K562 (cell line): Measurements from ENCODE around the gene MEX3A. TPM values are rescaled to one million over a fixed set of nuclear protein-coding genes. Genes with fewer than 3 reads are reported as not detected.
A peak's percentile ranks its signal among the peaks of the same experiment; 100 is the strongest.

Source experiments
- BDP1 ChIP-seq: IDR thresholded peaks from 3 replicates; pipeline ENCODE4 v1.6.1; 2011; ENCODE audit not compliant: insufficient read length, insufficient read depth
- E2F3 ChIP-seq: fragments of 250-450 bp; sonication (Bioruptor Pico); IDR thresholded peaks from 2 replicates; pipeline ENCODE4 v1.4.0; 2020; ENCODE audit warnings: mild to moderate bottlenecking
- EP400 ChIP-seq: fragments of 450-650 bp; IDR thresholded peaks from 2 replicates; pipeline ENCODE4 v1.6.1; 2017; ENCODE audit warnings: antibody characterized with exemption, mild to moderate bottlenecking, moderate library complexity
- FOXM1 ChIP-seq, 2 experiments: fragments of 450-650 bp in 1 of 2; sonication (generic) in 1 of 2; formaldehyde crosslinking in 1 of 2; IDR thresholded peaks; 2 replicates each; pipeline versions ENCODE4 v1.6.1 to v1.9.0; 2017 to 2022; ENCODE audit warnings: low read depth in 2 of 2, mild to moderate bottlenecking in 2 of 2, missing genetic modification reagents in 1 of 2, moderate library complexity in 1 of 2
- GATA2 ChIP-seq: sonication (generic); formaldehyde crosslinking; IDR thresholded peaks from 2 replicates; pipeline ENCODE4 v1.4.0; 2020; ENCODE audit warnings: mild to moderate bottlenecking, missing genetic modification reagents
- LARP7 ChIP-seq: fragments of 450-650 bp; IDR thresholded peaks from 2 replicates; pipeline ENCODE4 v1.6.1; 2016
- NR2C2 ChIP-seq, 2 experiments: fragments of 200-800 bp in 1 of 2; sonication (Bioruptor generic) in 1 of 2; sonication (generic) in 1 of 2; formaldehyde crosslinking in 1 of 2; IDR thresholded peaks; 2 replicates each; pipeline versions ENCODE4 v1.6.1 to v1.8.0; 2016 to 2022; ENCODE audit warnings: mild to moderate bottlenecking in 1 of 2, missing compliant biosample characterization in 1 of 2, missing genetic modification characterization in 1 of 2, missing genetic modification reagents in 1 of 2
- RBM39 ChIP-seq: fragments of 200-400 bp; formaldehyde crosslinking; optimal IDR thresholded peaks from 2 replicates; pipeline ENCODE3; 2018; ENCODE audit warnings: low read depth, low read length
- SAP30 ChIP-seq: fragments of 200-600 bp; sonication (generic); IDR thresholded peaks from 2 replicates; pipeline ENCODE4 v1.6.1; 2012; ENCODE audit warnings: borderline replicate concordance, low read depth, mild to moderate bottlenecking, moderate library complexity, low read length, control low read depth, inconsistent platforms; ENCODE audit not compliant: insufficient read depth, poor library complexity, severe bottlenecking
- SNRNP70 ChIP-seq: fragments of 200-400 bp; formaldehyde crosslinking; optimal IDR thresholded peaks from 2 replicates; pipeline ENCODE3; 2017; ENCODE audit warnings: low read depth, low read length
- STAT5A ChIP-seq: IDR thresholded peaks from 2 replicates; pipeline ENCODE4 v1.6.1; 2012; ENCODE audit warnings: low read length, inconsistent platforms, borderline replicate concordance
- TCFL5 ChIP-seq: fragments of 250-450 bp; sonication (Bioruptor Pico); conservative IDR thresholded peaks from 2 replicates; pipeline ENCODE4 v1.6.1; 2021; ENCODE audit warnings: mild to moderate bottlenecking, moderate library complexity, matching md5 sums
- TEAD1 ChIP-seq, 2 experiments: fragments of 450-650 bp in 1 of 2; sonication (generic) in 1 of 2; formaldehyde crosslinking; IDR thresholded peaks; 2 replicates each; pipeline versions ENCODE4 v1.4.0 to v1.8.0; 2020 to 2022; ENCODE audit warnings: mild to moderate bottlenecking in 2 of 2, missing genetic modification reagents in 1 of 2
- WHSC1 ChIP-seq: IDR thresholded peaks from one replicate; pipeline ENCODE4 v1.6.1; 2012; ENCODE audit warnings: low read length, control low read depth, inconsistent platforms
- polyA plus RNA-seq, 8 experiments: library from polyadenylated mRNA; depleted of rRNA in 4 of 8; stranded (reverse) in 5 of 8; unstranded in 3 of 8; fragments of >200 nt; fragmentation: Nextera tagmentation in 2 of 8; fragmentation: Illumina TruSeq in 1 of 8; extraction: Ambion mirVana in 2 of 8; extraction: Trizol in 1 of 8; gene quantifications; 2 replicates each; pipeline versions ENCODE4 v1.2.1 to v1.2.3, GENCODE V29; 2011 to 2014; ENCODE audit warnings: inconsistent platforms in 1 of 8, missing spikeins in 1 of 8
- total RNA-seq, 7 experiments: library from RNA; depleted of rRNA in 6 of 7; stranded (reverse); fragments of >200 nt in 6 of 7; fragmentation: Illumina TruSeq in 2 of 7; extraction: Trizol in 2 of 7; gene quantifications; 2 replicates each; pipeline versions ENCODE4 v1.2.1 to v1.2.3, GENCODE V29; 2011 to 2021; ENCODE audit warnings: low replicate concordance in 1 of 7
- TF ChIP-seq, protein P1 (sequence below): sonication (generic); formaldehyde crosslinking; IDR thresholded peaks from 2 replicates; pipeline ENCODE4 v1.8.0; 2023; ENCODE audit warnings: missing genetic modification reagents, mild to moderate bottlenecking, borderline replicate concordance
- TF ChIP-seq, protein P2 (sequence below): fragments of 250-450 bp; sonication (Bioruptor Pico); IDR thresholded peaks from 2 replicates; pipeline ENCODE4 v1.5.0; 2022; ENCODE audit warnings: mild to moderate bottlenecking

Gene MEX3A
- total and polyA plus RNA-seq, 9 of the 15 experiments (the other 6 are each of a cell fraction or from before 2014, with no cell fraction given) = 0.36 to 13.7 (median 5.2) TPM

DNA sequence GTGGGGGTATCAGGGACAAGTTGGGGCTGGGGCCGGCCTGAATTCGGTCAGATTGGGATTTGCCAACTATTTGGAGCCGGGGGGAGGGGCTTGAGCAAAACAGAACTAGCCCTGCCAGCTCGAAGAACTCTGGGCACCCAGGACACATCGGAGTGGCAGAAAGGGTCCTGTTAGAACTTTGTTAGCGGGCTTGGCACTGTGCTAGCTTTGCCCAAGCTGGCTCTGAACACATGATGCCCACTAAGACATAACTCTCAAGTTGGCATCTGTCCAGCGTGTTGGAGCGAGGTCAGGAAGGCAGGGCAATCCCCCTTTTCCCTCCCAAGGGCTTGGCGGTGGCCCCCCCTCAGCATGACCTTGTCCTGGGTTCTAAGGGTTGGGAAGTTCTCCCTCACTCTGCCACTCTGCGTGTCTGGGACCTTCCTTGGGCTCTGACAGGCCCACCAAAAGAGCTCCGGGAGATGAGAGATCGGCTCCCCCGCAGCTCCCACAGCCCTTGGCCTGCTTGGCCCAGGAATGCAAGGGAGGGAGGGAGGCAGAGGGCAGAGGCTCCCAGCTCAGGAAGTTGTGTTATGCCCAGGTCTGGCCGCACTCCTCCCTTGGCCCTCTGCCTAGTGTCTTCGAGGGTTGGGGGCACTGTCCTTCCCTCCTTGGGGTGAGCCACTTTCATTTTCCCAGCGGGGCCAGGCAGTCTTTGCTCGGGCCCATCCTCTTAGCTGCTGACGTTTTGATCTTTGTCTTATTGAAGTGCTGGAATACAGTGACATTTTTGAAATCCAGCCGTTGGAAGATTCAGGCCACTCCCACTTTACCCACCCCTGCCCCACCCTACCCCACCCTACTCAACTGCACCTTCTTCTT lies 33.5 kb upstream of the MEX3A start (continued):
- TF ChIP-seq WHSC1 (no peak), EP400 (peak; percentile 53; the same call in 1 of the 2 replicates), STAT5A (no peak), FOXM1 (IDR thresholded peaks at IDR 0.05; ENCODE audit: low read depth) (peak; percentile 47; the same call in 1 of the 2 replicates), FOXM1 (CRISPR knock-in tag; IDR thresholded peaks at IDR 0.05; ENCODE audit: low read depth) (no peak; the same call in 1 of the 2 replicates), TCFL5 (CRISPR knock-in tag) (no peak), NR2C2 (CRISPR knock-in tag; IDR thresholded peaks at IDR 0.05) (0 out of 2 replicates have a peak, but pooled peaks have one; percentile 54), NR2C2 (tag; IDR thresholded peaks at IDR 0.05) (no peak), BDP1 (no peak), SAP30 (no peak), GATA2 (no peak), E2F3 (CRISPR knock-in tag) (no peak), TEAD1 (CRISPR knock-in tag; IDR thresholded peaks at IDR 0.05) (peak in 1 of 2 experiments; percentile 97; a peak in 2 of 4 replicates), LARP7 (no peak), SNRNP70 (no peak), RBM39 (peak; percentile 17)
- TF ChIP-seq, protein P1, sequence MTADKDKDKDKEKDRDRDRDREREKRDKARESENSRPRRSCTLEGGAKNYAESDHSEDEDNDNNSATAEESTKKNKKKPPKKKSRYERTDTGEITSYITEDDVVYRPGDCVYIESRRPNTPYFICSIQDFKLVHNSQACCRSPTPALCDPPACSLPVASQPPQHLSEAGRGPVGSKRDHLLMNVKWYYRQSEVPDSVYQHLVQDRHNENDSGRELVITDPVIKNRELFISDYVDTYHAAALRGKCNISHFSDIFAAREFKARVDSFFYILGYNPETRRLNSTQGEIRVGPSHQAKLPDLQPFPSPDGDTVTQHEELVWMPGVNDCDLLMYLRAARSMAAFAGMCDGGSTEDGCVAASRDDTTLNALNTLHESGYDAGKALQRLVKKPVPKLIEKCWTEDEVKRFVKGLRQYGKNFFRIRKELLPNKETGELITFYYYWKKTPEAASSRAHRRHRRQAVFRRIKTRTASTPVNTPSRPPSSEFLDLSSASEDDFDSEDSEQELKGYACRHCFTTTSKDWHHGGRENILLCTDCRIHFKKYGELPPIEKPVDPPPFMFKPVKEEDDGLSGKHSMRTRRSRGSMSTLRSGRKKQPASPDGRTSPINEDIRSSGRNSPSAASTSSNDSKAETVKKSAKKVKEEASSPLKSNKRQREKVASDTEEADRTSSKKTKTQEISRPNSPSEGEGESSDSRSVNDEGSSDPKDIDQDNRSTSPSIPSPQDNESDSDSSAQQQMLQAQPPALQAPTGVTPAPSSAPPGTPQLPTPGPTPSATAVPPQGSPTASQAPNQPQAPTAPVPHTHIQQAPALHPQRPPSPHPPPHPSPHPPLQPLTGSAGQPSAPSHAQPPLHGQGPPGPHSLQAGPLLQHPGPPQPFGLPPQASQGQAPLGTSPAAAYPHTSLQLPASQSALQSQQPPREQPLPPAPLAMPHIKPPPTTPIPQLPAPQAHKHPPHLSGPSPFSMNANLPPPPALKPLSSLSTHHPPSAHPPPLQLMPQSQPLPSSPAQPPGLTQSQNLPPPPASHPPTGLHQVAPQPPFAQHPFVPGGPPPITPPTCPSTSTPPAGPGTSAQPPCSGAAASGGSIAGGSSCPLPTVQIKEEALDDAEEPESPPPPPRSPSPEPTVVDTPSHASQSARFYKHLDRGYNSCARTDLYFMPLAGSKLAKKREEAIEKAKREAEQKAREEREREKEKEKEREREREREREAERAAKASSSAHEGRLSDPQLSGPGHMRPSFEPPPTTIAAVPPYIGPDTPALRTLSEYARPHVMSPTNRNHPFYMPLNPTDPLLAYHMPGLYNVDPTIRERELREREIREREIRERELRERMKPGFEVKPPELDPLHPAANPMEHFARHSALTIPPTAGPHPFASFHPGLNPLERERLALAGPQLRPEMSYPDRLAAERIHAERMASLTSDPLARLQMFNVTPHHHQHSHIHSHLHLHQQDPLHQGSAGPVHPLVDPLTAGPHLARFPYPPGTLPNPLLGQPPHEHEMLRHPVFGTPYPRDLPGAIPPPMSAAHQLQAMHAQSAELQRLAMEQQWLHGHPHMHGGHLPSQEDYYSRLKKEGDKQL (CRISPR knock-in tag) = no peak
- TF ChIP-seq, protein P2, sequence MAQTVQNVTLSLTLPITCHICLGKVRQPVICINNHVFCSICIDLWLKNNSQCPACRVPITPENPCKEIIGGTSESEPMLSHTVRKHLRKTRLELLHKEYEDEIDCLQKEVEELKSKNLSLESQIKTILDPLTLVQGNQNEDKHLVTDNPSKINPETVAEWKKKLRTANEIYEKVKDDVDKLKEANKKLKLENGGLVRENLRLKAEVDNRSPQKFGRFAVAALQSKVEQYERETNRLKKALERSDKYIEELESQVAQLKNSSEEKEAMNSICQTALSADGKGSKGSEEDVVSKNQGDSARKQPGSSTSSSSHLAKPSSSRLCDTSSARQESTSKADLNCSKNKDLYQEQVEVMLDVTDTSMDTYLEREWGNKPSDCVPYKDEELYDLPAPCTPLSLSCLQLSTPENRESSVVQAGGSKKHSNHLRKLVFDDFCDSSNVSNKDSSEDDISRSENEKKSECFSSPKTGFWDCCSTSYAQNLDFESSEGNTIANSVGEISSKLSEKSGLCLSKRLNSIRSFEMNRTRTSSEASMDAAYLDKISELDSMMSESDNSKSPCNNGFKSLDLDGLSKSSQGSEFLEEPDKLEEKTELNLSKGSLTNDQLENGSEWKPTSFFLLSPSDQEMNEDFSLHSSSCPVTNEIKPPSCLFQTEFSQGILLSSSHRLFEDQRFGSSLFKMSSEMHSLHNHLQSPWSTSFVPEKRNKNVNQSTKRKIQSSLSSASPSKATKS (CRISPR knock-in tag) = no peak
